Measurements from ENCODE around the gene TRPV4.
A peak's percentile ranks its signal among the peaks of the same experiment; 100 is the strongest.

The TRPV4 gene

GRCh38 chr12:109836916-109837315, 3.7 kb upstream of the TRPV4 start:
- TF ChIP-seq, protein P1, sequence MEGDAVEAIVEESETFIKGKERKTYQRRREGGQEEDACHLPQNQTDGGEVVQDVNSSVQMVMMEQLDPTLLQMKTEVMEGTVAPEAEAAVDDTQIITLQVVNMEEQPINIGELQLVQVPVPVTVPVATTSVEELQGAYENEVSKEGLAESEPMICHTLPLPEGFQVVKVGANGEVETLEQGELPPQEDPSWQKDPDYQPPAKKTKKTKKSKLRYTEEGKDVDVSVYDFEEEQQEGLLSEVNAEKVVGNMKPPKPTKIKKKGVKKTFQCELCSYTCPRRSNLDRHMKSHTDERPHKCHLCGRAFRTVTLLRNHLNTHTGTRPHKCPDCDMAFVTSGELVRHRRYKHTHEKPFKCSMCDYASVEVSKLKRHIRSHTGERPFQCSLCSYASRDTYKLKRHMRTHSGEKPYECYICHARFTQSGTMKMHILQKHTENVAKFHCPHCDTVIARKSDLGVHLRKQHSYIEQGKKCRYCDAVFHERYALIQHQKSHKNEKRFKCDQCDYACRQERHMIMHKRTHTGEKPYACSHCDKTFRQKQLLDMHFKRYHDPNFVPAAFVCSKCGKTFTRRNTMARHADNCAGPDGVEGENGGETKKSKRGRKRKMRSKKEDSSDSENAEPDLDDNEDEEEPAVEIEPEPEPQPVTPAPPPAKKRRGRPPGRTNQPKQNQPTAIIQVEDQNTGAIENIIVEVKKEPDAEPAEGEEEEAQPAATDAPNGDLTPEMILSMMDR (conservative IDR thresholded peaks at IDR 0.05; ENCODE audit: control insufficient read depth, insufficient read depth, low read depth, low read length): no peak
- no peak overlapping the region for H3K4me3 ChIP-seq (ENCODE audit: control insufficient read depth, low read depth, low read length)
- peak; percentile 48 for DNase-seq (ENCODE audit: low read depth)

DNA sequence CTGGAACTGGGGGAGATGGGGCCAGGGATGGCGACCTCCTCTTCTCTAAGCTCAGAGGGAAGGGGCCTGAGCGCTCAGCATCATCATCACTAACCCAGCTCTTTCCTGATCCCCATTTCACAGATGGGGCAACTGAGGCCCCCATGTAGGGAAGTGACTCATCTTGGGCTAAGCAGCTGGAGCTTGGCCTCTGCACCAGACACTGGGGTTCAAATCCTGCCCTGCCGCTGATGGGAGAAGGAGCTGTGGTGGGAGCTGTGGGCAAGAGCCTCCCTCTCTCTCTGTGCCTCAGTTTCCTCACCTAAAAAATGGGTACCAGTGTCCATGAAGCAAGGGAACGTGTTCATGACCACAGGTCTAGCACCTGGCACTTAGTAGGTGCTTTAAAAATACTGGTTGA, 2.6 kb upstream of the TRPV4 start:
- TF ChIP-seq, protein P1 (conservative IDR thresholded peaks at IDR 0.05; ENCODE audit: control insufficient read depth, insufficient read depth, low read depth, low read length): no peak
- H3K4me3 ChIP-seq (ENCODE audit: control insufficient read depth, low read depth, low read length): no peak overlapping the region

DNA sequence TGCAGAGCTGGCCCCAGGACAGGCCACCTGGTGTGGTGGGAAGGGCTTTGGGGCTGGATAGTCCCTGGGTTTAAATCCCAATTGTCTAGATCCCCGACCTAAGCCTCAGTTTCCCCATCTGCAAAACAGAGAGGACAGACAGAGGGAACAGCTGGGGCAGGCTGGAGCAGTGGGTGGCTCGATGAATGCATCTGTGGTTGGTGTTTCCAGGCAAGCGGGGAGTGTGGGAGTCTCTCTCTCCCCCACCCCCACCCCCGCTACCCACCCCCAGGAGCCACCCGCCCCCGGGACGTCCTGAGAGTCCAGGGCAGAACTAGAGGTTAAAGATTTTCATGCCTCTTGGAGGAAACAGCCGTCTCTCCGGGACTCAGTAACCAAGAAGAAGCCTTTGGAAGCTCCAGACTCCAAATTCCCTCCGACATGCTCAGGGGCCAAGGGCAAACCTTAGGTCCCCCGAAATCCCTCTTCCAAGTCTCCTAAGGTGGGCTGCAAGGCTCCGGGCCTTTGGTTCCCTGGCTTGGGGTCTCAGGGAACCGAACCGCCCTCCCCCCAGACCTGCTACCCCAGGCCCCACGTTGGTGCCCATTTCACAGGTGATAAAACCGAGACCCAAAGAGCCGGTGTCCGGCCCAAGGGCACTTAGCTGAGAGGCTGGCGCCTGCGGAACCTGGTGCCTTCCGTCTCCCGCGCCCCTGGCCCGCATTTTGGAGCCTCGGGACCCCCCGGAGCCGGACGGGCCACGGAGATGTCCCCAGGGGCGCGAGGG, 474 bp downstream of the TRPV4 start:
- peak overlapping the region; percentile 57 for H3K4me3 ChIP-seq (ENCODE audit: control insufficient read depth, low read depth, low read length)
- no peak for DNase-seq (ENCODE audit: low read depth)
- TF ChIP-seq, protein P1 (conservative IDR thresholded peaks at IDR 0.05; ENCODE audit: control insufficient read depth, insufficient read depth, low read depth, low read length): no peak

More for the DNA sequence above, 2.6 kb upstream of the TRPV4 start:
- DNase-seq (ENCODE audit: low read depth): no peak

DNA sequence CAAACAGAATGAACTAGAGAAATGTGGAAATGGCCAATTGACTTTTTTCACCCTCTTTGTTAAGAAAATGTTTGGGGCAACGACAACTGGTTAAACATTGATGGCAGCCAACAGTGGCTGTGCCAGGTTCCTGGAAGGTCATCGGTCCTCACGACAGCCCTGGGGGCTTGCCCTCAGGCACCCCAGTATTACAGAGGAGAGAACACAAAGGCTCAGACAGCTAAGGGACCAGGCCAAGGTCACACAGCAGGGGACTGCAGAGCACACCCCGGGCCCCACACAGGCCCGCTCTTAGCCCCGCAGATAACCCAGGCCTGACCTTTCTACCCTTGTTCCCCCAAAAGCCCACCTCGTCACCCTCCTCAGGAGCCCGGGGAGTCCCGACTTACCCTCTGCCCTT, 1.3 kb downstream of the TRPV4 start:
- no peak for DNase-seq (ENCODE audit: low read depth)
- H3K4me3 ChIP-seq (ENCODE audit: control insufficient read depth, low read depth, low read length): no peak overlapping the region
- TF ChIP-seq, protein P1 (conservative IDR thresholded peaks at IDR 0.05; ENCODE audit: control insufficient read depth, insufficient read depth, low read depth, low read length): no peak

DNA sequence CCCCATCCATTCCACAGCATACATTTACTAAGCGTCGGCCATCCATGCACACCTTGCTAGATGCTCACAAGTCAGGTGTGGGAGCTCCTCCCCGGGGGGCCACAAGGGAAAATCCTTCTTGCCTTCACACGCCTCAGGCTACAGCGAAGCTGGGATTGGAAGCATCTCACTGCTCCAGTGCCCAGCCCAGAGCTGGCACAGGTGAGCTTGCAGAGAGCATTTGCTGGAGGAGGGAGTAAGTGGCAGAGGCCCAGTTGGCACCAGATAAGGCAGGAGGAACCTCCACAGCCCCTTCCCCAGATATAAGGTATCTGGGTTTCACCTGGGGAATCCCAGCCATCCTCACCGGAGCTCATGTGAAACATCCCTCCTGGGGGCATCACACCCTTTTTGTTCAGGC, 1.8 kb downstream of the TRPV4 start:
- H3K4me3 ChIP-seq (ENCODE audit: control insufficient read depth, low read depth, low read length): no peak overlapping the region
- DNase-seq (ENCODE audit: low read depth): no peak
- TF ChIP-seq, protein P1 (conservative IDR thresholded peaks at IDR 0.05; ENCODE audit: control insufficient read depth, insufficient read depth, low read depth, low read length): no peak

- TF ChIP-seq, protein P1 (conservative IDR thresholded peaks at IDR 0.05; ENCODE audit: control insufficient read depth, insufficient read depth, low read depth, low read length): no peak
- H3K4me3 ChIP-seq (ENCODE audit: control insufficient read depth, low read depth, low read length): no peak overlapping the region
- no peak for DNase-seq (ENCODE audit: low read depth)
Observed at GRCh38 chr12:109830718-109831117, 2.5 kb downstream of the TRPV4 start.
